HCT116 (cell line): Measurements from ENCODE around the gene EPB41L5. TPM values are rescaled to one million over a fixed set of nuclear protein-coding genes. Genes with fewer than 3 reads are reported as not detected.

Experiments used
- ATAC-seq: fragments of 200-7000 bp; cut with Tn5 transposase; 2 replicates; pipeline ENCODE4 v1.9.1; 2020; ENCODE audit warnings: mild to moderate bottlenecking, moderate library complexity
- BruUV-seq: library from RNA; stranded (reverse); fragments of 400-500 nt; replicated peaks from 2 replicates; lab custom pipeline; 2021; lab: Mats Ljungman, UMichigan
- CTCF ChIA-PET: fragments of 300-600 bp; sonication (Branson Sonifier 250); formaldehyde crosslinking; loops from one replicate; lab custom pipeline; 2021; ENCODE audit warnings: antibody characterized with exemption; lab: Charles Lee
- POLR2A ChIA-PET: fragments of 300-600, 350-600 bp; sonication (Branson Sonifier 250); formaldehyde crosslinking; loops from one replicate; lab custom pipeline; 2021; ENCODE audit warnings: antibody characterized with exemption; lab: Charles Lee
- RAD21 ChIA-PET, 2 experiments: fragments of 300-600 bp; sonication (Branson Sonifier 250); formaldehyde crosslinking; loops; one replicate each; lab custom pipeline; 2023; ENCODE audit warnings: low total read pairs in 2 of 2; ENCODE audit not compliant: uncharacterized antibody in 2 of 2, unreplicated experiment in 2 of 2, low non-redundant PET in 1 of 2; lab: Charles Lee
- DNase-seq: peaks from one replicate; pipeline ENCODE4 v3.0.0-alpha.2; 2010; ENCODE audit warnings: low read depth, low spot score
- H2AFZ ChIP-seq: fragments of 200-600 bp; shearing (Covaris generic), sonication (generic); 2 replicates; pipeline ENCODE4 v1.6.1; 2017; ENCODE audit warnings: low read depth, mixed run types, mixed read lengths, antibody characterized with exemption, low read length; ENCODE audit not compliant: poor library complexity, severe bottlenecking
- H3K27ac ChIP-seq: 2 replicates; pipeline ENCODE4 v1.5.1; 2012; ENCODE audit warnings: low read depth, low read length
- H3K27me3 ChIP-seq: fragments of 200-600 bp; sonication (generic); 2 replicates; pipeline ENCODE4 v1.6.1; 2016; ENCODE audit warnings: mixed run types, low read length, mixed read lengths; ENCODE audit not compliant: insufficient read depth
- H3K36me3 ChIP-seq, 2 experiments: fragments of 200-500 bp in 1 of 2; fragments of 200-600 bp in 1 of 2; sonication (Bioruptor generic) in 1 of 2; sonication (generic) in 1 of 2; 2 replicates each; pipeline versions ENCODE4 v1.5.1 to v1.6.1; 2014 to 2016; ENCODE audit warnings: low read length in 2 of 2, inconsistent platforms in 1 of 2, mixed read lengths in 1 of 2, mixed run types in 1 of 2; ENCODE audit not compliant: insufficient read depth in 2 of 2, control insufficient read depth in 1 of 2
- H3K4me1 ChIP-seq, 2 experiments: fragments of 200-600 bp in 1 of 2; sonication (generic) in 1 of 2; 2 replicates each; pipeline versions ENCODE4 v1.5.1 to v1.6.1; 2012 to 2017; ENCODE audit warnings: low read length in 2 of 2, inconsistent platforms in 1 of 2, mild to moderate bottlenecking in 1 of 2, mixed read lengths in 1 of 2, mixed run types in 1 of 2, moderate library complexity in 1 of 2; ENCODE audit not compliant: insufficient read depth in 2 of 2, control insufficient read depth in 1 of 2
- H3K4me2 ChIP-seq: fragments of 200-600 bp; sonication (generic); 2 replicates; pipeline ENCODE4 v1.6.1; 2017; ENCODE audit warnings: mixed run types, low read length, mixed read lengths
- H3K4me3 ChIP-seq, 2 experiments: fragments of 200-600 bp in 1 of 2; sonication (generic) in 1 of 2; replicated peaks in 1 of 2; 2 replicates each; pipeline ENCODE4 v1.5.1; 2011 to 2016; ENCODE audit warnings: low read length in 2 of 2, control low read depth in 1 of 2, low read depth in 1 of 2, mild to moderate bottlenecking in 1 of 2, mixed read lengths in 1 of 2, mixed run types in 1 of 2
- H3K79me2 ChIP-seq: fragments of 200-600 bp; sonication (generic); 2 replicates; pipeline ENCODE4 v1.6.1; 2017; ENCODE audit warnings: mild to moderate bottlenecking, mixed run types, low read length, moderate library complexity, mixed read lengths; ENCODE audit not compliant: insufficient read depth
- H3K9ac ChIP-seq: fragments of 200-600 bp; sonication (generic); 2 replicates; pipeline ENCODE4 v1.6.1; 2016; ENCODE audit warnings: low read length, mixed read lengths
- H3K9me2 ChIP-seq: fragments of 200-600 bp; sonication (generic), shearing (Covaris generic); 2 replicates; pipeline ENCODE4 v1.6.1; 2017; ENCODE audit warnings: mixed run types, mild to moderate bottlenecking, moderate library complexity; ENCODE audit not compliant: insufficient read depth
- H3K9me3 ChIP-seq, 2 experiments: fragments of 200-500 bp in 1 of 2; fragments of 200-600 bp in 1 of 2; sonication (Bioruptor generic) in 1 of 2; sonication (generic) in 1 of 2; 2 replicates each; pipeline ENCODE4 v1.6.1; 2014 to 2017; ENCODE audit warnings: low read length in 2 of 2, mixed read lengths in 2 of 2, inconsistent platforms in 1 of 2, low read depth in 1 of 2, mild to moderate bottlenecking in 1 of 2, mixed run types in 1 of 2, moderate library complexity in 1 of 2; ENCODE audit not compliant: control insufficient read depth in 1 of 2, insufficient read depth in 1 of 2
- H4K20me1 ChIP-seq: fragments of 200-600 bp; sonication (generic), shearing (Covaris generic); 2 replicates; pipeline ENCODE4 v1.6.1; 2017; ENCODE audit warnings: mixed run types, mild to moderate bottlenecking, moderate library complexity; ENCODE audit not compliant: insufficient read depth
- CEBPB ChIP-seq: IDR thresholded peaks from 2 replicates; pipeline ENCODE4 v1.6.1; 2012; ENCODE audit warnings: low read depth
- ELF1 ChIP-seq: IDR thresholded peaks from 2 replicates; pipeline ENCODE4 v1.6.1; 2012; ENCODE audit warnings: low read depth, borderline replicate concordance
- FOSL1 ChIP-seq: IDR thresholded peaks from 2 replicates; pipeline ENCODE4 v1.6.1; 2012; ENCODE audit warnings: low read depth
- POLR2A ChIP-seq: IDR thresholded peaks from 2 replicates; pipeline ENCODE4 v1.7.0; 2011; ENCODE audit warnings: borderline replicate concordance; ENCODE audit not compliant: insufficient read depth, insufficient read length; ENCODE audit errors: extremely low read depth
- POLR2AphosphoS5 ChIP-seq: IDR thresholded peaks from 2 replicates; pipeline ENCODE4 v1.6.1; 2011; ENCODE audit warnings: mild to moderate bottlenecking, low read depth, low read length, moderate library complexity
- RAD21 ChIP-seq: IDR thresholded peaks from 2 replicates; pipeline ENCODE4 v1.6.1; 2012; ENCODE audit warnings: low read depth, mild to moderate bottlenecking
- SRF ChIP-seq: IDR thresholded peaks from 2 replicates; pipeline ENCODE4 v1.6.1; 2012; ENCODE audit warnings: low read depth
- TCF7L2 ChIP-seq: IDR thresholded peaks from 2 replicates; pipeline ENCODE4 v1.7.0; 2011; ENCODE audit warnings: borderline replicate concordance, inconsistent platforms; ENCODE audit not compliant: insufficient read depth, insufficient read length; ENCODE audit errors: extremely low read depth
- ZFX ChIP-seq: fragments of 450-650 bp; IDR thresholded peaks from 2 replicates; pipeline ENCODE4 v1.6.1; 2017
- intact Hi-C: fragments of 100-400 bp; cut with micrococcal nuclease; formaldehyde crosslinking; loops from 2 replicates; pipeline ENCODE4 v1.10.0; 2022
- total RNA-seq: library from RNA; stranded (reverse); gene quantifications from one replicate; pipeline ENCODE4 v1.2.1, GENCODE V29; 2021; ENCODE audit not compliant: unreplicated experiment
- TF ChIP-seq, protein P1 (sequence below): IDR thresholded peaks from 2 replicates; pipeline ENCODE4 v1.6.1; 2012
- TF ChIP-seq, protein P2 (sequence below): IDR thresholded peaks from 2 replicates; pipeline ENCODE4 v1.6.1; 2012; ENCODE audit warnings: low read depth
- TF ChIP-seq, protein P3 (sequence below): IDR thresholded peaks from 2 replicates; pipeline ENCODE4 v1.6.1; 2011; ENCODE audit warnings: mild to moderate bottlenecking, low read length, moderate library complexity; ENCODE audit not compliant: insufficient replicate concordance; ENCODE audit errors: extremely low read depth

EPB41L5 gene
- total RNA-seq, 1 experiment from 2014 or later, result 14.7 TPM

DNA sequence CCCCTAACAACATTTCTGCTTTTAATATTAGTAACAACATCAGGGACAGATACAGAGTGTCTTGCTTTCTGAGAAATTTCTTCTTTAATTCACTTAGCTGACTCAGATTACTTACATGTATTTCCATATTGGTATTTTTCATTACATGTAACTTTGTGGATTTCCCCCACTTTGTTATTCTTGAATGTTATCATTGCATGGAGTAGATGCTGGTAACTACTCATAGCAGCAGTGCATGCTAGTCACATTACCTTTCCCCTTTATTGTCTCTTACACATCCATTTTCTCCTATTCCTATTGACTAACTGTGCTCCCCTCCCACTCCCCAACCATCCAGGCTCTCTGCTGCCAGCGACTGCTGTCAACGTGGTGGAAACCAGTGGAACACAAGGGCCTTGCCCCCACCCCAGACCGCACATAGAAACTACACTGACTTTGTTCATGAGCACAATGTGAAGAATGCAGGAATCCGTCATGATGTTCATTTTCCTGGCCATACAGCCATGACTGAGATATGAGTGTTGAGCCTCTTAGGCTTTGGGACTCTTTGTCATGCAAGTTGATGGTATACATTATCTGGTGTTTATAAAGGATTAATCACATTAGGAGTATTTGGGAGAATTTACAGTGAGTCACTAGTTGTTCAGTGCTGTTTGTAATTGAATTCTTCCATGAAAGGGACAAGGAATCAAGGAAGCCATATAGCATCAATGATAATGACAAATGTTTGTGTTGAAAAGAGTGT lies 91.0 kb downstream of the EPB41L5 start:
- H3K9ac ChIP-seq, result no peak overlapping the region
- TF ChIP-seq CEBPB (no peak), POLR2AphosphoS5 (no peak), ZFX (no peak), TCF7L2 (no peak)
- TF ChIP-seq, protein P1, sequence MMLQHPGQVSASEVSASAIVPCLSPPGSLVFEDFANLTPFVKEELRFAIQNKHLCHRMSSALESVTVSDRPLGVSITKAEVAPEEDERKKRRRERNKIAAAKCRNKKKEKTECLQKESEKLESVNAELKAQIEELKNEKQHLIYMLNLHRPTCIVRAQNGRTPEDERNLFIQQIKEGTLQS, result no peak
- no peaks in the 10 kb centered on the region for H3K9me3 ChIP-seq
- ChIA-PET RAD21 (no interaction called here), CTCF (no interaction called here), POLR2A (no interaction called here)
- H3K9me2 ChIP-seq, result no peaks in the 10 kb centered on the region
- H4K20me1 ChIP-seq, result no peaks in the 10 kb centered on the region
- H3K27ac ChIP-seq, result no peak overlapping the region
- H3K4me1 ChIP-seq, result peaks cover 0 to 6% of the 10 kb centered on the region in 2 experiments; a peak in 1 of 4 replicates
- no TSS peak for BruUV-seq
- H2AFZ ChIP-seq, result no peak overlapping the region
- no peak for ATAC-seq
- H3K79me2 ChIP-seq, result no peaks in the 10 kb centered on the region
- no peak overlapping the region for H3K4me2 ChIP-seq
- intact Hi-C loops, result no loop called here
- H3K27me3 ChIP-seq, result no peaks in the 10 kb centered on the region
- H3K4me3 ChIP-seq, result no peak overlapping the region
- no peak for DNase-seq
- no peaks in the 10 kb centered on the region; a peak in 1 of 4 replicates for H3K36me3 ChIP-seq

DNA sequence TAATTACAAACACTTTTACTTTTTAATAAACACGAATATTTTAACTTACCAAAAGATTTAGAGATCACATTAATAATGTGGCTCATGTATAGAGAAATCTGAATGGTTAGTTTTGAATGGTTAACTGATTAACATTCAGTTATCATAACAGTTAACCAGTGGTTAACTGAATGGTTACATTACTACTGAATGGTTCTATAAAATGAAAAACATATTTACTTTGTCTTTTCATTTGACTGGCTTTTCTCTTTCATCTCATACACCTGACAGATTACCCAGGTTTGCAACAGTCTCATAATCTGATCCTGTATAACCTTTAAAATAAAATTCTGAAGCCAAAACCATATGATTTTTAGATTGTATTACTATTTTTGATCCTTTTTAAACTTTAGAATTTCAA lies 91.9 kb downstream of the EPB41L5 start:
- Histone ChIP-seq H3K9me3 (no peaks in the 10 kb centered on the region), H3K9me2 (no peaks in the 10 kb centered on the region), H3K79me2 (no peaks in the 10 kb centered on the region), H3K36me3 (no peaks in the 10 kb centered on the region; a peak in 1 of 4 replicates), H3K4me3 (no peak overlapping the region), H4K20me1 (no peaks in the 10 kb centered on the region), H3K27ac (no peak overlapping the region), H3K4me2 (no peak overlapping the region), H3K27me3 (no peaks in the 10 kb centered on the region), H3K9ac (no peak overlapping the region), H2AFZ (no peak overlapping the region), H3K4me1 (peaks cover 0 to 6% of the 10 kb centered on the region in 2 experiments; a peak in 1 of 4 replicates)
- no peak for DNase-seq
- intact Hi-C loops, result loop anchor here (5.0 kb wide), 1 partner anchor 573 kb away; no protein-coding TSS in a partner anchor
- CTCF ChIA-PET, result no interaction called here
- POLR2A ChIA-PET, result no interaction called here
- no TSS peak for BruUV-seq
- no peak for ATAC-seq
- no peak for TF ChIP-seq SRF
- TF ChIP-seq, protein P2, sequence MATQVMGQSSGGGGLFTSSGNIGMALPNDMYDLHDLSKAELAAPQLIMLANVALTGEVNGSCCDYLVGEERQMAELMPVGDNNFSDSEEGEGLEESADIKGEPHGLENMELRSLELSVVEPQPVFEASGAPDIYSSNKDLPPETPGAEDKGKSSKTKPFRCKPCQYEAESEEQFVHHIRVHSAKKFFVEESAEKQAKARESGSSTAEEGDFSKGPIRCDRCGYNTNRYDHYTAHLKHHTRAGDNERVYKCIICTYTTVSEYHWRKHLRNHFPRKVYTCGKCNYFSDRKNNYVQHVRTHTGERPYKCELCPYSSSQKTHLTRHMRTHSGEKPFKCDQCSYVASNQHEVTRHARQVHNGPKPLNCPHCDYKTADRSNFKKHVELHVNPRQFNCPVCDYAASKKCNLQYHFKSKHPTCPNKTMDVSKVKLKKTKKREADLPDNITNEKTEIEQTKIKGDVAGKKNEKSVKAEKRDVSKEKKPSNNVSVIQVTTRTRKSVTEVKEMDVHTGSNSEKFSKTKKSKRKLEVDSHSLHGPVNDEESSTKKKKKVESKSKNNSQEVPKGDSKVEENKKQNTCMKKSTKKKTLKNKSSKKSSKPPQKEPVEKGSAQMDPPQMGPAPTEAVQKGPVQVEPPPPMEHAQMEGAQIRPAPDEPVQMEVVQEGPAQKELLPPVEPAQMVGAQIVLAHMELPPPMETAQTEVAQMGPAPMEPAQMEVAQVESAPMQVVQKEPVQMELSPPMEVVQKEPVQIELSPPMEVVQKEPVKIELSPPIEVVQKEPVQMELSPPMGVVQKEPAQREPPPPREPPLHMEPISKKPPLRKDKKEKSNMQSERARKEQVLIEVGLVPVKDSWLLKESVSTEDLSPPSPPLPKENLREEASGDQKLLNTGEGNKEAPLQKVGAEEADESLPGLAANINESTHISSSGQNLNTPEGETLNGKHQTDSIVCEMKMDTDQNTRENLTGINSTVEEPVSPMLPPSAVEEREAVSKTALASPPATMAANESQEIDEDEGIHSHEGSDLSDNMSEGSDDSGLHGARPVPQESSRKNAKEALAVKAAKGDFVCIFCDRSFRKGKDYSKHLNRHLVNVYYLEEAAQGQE, result no peak
- no peak for TF ChIP-seq FOSL1
- TF ChIP-seq ELF1, result no peak
- TF ChIP-seq, protein P3, sequence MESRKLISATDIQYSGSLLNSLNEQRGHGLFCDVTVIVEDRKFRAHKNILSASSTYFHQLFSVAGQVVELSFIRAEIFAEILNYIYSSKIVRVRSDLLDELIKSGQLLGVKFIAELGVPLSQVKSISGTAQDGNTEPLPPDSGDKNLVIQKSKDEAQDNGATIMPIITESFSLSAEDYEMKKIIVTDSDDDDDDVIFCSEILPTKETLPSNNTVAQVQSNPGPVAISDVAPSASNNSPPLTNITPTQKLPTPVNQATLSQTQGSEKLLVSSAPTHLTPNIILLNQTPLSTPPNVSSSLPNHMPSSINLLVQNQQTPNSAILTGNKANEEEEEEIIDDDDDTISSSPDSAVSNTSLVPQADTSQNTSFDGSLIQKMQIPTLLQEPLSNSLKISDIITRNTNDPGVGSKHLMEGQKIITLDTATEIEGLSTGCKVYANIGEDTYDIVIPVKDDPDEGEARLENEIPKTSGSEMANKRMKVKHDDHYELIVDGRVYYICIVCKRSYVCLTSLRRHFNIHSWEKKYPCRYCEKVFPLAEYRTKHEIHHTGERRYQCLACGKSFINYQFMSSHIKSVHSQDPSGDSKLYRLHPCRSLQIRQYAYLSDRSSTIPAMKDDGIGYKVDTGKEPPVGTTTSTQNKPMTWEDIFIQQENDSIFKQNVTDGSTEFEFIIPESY, result no peak
- TF ChIP-seq POLR2A, result no peak
- no peak for TF ChIP-seq ZFX
- TF ChIP-seq POLR2AphosphoS5, result no peak
- TF ChIP-seq RAD21, result no peak
- RAD21 ChIA-PET, result no interaction called here
